CD4-positive, alpha-beta T cell treated with Interleukin-15 for 1 hour (primary cell): ENCODE data around the gene SLC25A13.
"Not testable (repeated sequence)": the region's sequence is repeated elsewhere in the genome, so short reads cannot be mapped to it uniquely, and the experiment has no call there.

Experiments
- DNase-seq: peaks from one replicate; pipeline ENCODE4 v3.0.0-alpha.2; 2020

Gene SLC25A13

GRCh38 chr7:96321658-96322372 lies at the start of gene SLC25A13:
Gene SLC25A13, minus strand, starts transcription at chr7:96322098. Its CDS starts 142 bp downstream, at chr7:96321956.
- DNase-seq = peak; percentile 76

- not testable (repeated sequence) for DNase-seq
Measured at GRCh38 chr7:96365916-96366315, 44.0 kb upstream of the SLC25A13 start.

GRCh38 chr7:96361116-96361857 lies 39.4 kb upstream of the SLC25A13 start:
- DNase-seq = no peak

DNA sequence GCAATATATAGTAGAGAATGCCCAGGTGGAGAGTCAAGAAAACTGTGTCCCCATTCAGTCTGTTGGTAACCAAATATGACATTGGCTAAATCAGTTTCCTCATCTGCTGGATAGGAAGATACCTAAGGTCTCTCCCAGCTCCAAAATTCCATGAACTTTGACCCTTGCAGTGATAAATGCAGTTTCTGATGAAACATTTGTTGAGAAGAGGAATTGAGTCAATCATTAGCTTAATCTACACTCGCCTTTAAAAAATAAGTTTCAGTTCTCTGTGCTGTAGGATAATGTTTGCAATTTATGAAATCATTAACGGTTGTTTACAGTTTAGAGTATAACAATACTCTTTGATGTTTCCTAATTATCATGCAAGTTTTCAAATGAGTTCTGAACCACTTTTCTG lies 38.0 kb upstream of the SLC25A13 start:
- no peak for DNase-seq

GRCh38 chr7:96358236-96358971 lies 36.5 kb upstream of the SLC25A13 start:
- not testable (repeated sequence) for DNase-seq

DNA sequence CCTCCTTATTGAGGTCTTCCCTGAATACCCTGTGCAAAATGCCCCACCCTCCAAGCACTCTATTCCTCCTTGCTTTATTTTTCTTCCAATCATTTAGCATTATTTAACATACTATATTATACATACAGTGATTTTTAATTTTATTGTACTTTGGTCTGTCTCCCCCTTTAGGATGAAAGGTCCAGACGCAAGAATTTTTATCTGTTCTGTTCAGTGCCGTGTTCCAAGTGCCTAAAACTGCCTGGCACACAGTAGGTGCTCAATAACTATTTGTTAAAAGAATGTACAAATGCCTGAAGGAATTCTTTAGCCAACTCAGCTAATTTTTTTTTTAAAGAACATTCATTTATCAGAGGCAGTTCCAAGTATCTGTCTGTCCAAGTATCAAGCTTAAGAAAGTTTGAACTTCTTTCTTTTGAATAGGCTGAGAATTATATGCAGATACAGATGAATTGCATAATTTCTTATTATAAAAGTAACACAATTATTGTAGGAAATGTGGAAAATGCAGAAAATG lies 34.1 kb upstream of the SLC25A13 start:
- DNase-seq = no peak

- DNase-seq = no peak
Measured at GRCh38 chr7:96354881-96355280, 33.0 kb upstream of the SLC25A13 start.

GRCh38 chr7:96349572-96349971 lies 27.7 kb upstream of the SLC25A13 start:
- DNase-seq = no peak

DNA sequence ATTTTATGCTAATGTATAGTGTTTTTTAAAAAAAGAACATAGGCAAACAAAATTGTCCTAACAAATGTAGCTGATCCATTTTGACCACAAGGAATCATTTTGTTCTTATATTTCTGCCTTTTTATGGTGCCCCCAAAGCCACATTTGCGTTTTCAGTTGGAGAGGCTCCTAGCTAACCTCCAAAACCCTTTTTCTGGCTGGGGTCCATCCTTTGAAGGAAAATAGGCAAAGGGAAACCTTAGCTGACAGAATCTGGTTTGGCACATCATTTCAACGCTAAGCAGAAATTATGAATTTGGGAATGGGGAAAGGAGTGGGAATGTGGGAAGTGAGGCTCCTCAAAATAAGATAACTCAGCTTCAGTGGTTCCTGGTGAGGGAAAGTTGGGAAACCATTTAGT lies 25.6 kb upstream of the SLC25A13 start:
- DNase-seq = no peak

- DNase-seq = no peak
Measured at GRCh38 chr7:96346293-96346953, 24.5 kb upstream of the SLC25A13 start.

DNA sequence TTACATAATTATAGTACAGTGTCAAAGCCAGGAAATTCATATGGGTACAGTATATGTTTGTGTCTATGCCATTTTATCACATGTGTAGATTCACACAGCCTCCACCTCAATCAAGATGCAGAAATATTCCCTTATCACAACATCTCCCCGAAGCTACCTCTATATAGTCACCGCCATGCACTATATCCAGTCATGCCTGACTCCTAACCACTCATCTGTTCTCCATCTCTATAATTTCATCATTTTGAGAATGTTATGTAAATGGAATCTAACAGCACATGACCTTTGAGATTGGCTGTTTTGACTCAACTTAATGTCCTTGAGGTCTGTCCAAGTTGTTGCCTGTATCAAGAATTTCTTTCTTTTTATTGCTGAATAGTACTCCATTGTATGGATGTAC lies 22.3 kb upstream of the SLC25A13 start:
- DNase-seq = no peak

- no peak for DNase-seq
Measured at GRCh38 chr7:96342049-96342448, 20.2 kb upstream of the SLC25A13 start.

DNA sequence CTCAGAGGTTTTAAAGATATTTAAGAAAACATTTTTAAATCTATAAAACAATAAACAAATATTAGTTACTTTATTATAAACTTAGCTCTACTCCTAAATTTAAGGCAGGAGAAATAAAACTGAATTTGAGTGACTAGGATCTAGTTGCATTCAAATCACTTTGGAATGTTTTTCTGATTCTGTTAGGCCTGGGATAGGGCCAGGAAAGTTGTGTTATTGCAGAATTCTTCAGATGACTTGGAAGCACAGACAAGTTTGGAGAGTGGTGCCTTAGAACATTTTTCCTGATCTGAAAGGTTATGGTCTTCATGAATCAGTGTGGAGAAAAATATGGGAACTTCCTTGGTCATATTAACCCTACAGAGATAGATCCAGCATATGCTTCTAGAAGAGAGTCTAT lies 15.6 kb upstream of the SLC25A13 start:
- DNase-seq = no peak

GRCh38 chr7:96332325-96332724 lies 10.4 kb upstream of the SLC25A13 start:
- no peak for DNase-seq

- DNase-seq = no peak
Measured at GRCh38 chr7:96331775-96332174, 9.9 kb upstream of the SLC25A13 start.

- DNase-seq = no peak
Measured at GRCh38 chr7:96331233-96331632, 9.3 kb upstream of the SLC25A13 start.

DNA sequence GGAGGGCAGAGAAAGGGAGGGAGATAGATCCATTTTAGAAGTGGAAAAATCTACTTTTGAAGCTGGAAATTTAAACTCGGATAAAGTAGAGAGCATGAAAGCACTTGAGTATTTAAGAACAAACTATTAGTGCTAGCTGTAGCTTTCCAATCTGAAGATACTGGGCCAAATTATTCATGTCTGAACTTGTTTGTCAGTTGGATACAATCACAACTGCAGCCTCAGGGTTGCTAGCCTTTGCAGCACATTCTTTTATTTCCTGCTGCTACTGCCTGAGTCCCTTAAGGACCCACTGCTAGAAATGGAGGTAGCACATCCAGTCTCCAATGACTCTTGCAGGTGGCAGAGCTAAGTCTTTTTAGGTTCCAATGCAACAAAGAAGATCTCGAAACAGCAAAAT lies 8.3 kb upstream of the SLC25A13 start:
- no peak for DNase-seq

DNA sequence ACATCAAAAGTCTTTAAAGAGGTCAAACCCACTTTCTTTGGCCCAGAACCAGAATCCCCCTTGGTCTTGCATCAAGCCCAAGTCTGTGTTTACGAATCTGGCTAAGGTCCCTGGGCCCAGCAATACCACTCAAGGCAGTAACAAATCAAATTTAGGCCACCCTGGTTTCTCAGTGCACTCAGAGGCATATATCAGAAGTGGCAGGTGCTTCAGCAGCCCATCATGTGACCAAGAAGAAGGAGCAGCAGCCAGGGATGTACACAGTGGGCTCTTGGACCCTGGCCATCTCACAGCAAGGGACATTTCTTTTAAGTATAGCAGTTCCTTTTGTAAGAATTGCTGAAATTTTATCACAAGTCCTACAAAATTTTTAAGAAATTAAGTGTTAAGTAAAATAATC lies 7.3 kb upstream of the SLC25A13 start:
- no peak for DNase-seq

DNA sequence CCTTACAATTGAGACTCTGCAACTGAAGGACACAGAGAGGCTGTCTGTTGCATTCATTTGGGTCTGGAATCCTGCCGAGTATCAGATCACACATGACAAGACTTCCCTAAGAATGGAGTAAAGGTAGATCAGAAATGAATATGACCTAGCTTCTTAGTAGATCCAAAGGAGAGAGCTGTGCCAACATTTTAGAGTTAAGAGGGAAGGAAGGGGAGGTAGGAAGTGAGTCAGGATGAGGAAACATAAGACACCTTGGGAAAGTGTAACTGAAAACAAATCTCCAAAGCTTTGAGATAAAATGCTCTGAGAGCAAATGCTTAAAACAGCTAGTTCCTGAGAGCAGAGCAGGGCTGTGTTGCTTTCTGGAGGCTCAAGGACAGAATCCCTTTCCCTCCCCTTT lies 6.1 kb upstream of the SLC25A13 start:
- DNase-seq = no peak

DNA sequence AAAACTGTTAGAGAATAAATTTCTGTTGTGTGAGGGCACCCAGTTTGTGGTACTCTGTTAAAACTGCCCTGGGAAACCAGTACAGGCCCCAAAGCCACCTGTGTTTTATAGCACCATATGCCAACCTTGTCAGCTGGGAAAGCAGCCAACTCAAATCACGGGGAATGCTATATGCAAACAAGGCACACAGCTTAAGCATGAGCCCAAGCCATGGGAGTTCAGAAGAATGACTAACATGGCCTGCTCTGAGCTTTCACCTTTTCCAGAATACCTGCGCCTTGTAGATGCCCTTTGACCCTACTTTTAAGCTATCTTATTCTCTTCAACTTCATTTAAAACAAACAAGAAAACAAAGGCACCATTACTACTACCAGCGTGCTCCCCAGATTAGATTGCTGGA lies 5.5 kb upstream of the SLC25A13 start:
- DNase-seq = no peak

DNA sequence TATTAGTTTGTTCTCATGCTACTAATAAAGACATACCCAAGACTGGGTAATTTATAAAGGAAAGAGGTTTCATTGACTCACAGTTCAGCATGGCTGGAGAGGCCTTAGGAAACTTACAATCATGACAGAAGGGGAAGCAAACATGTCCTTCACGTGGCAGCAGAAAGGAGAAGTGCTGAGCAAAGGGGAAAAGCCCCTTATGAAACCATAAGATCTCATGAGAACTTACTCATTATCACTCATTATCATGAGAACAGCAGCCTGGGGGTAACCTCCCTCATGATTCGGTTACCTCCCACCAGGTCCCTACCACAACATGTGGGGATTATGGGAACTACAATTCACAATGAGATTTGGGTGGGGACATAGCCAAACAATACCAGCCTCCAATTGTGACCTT lies 4.9 kb upstream of the SLC25A13 start:
- DNase-seq = peak; percentile 61

DNA sequence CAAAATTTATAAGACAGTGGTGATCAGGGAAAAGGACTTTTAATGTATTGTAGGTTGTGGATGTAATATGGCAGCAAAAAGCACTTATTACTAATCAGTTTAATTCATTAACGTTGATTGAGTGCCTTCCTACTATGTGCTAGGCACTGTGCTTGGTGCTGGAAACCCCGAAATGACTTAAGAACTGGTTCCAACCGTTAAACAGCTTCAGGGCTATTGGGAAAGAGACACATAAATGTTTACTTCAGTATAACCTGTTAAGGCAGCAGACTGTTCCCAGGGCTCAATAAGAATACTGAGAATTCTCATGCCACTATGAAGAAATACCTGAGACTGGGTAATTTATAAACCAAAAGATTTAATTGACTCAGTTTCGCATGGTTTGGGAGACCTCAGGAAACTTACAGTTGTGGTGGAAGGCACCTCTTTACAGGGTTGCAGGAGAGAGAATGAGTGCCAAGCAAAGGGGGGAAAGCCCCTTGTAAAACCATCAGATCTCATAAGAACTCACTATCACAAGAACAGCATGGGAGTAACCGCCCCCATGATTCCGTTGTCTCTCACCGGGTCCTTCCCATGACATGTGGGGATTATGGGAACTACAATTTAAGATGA lies 1.1 kb upstream of the SLC25A13 start:
- no peak for DNase-seq

DNA sequence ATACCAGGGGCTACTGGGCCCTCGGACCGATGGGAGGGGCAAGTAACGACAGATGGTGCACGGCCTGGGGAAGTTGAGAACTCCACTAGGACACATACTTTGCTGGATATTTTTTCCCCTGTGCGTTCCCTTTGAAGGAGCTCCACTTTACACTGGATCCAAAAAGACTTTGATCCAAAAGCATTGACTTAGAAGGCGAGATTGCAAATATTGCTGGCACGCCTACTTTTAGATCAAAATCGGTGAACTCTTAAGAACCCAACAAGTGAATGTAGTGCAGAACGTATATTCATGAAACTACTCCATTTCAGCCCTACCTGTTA lies 436 bp upstream of the SLC25A13 start:
- DNase-seq = no peak
